GM11168 (cell line): Measurements from ENCODE around the gene ITPKB.

ENCODE experiments used
- in situ Hi-C: fragments of 300-500 bp; cut with MboI; formaldehyde crosslinking; loops from one replicate; pipeline ENCODE4 v1.12.0; 2022; ENCODE audit warnings: low sequenced_read_pairs; ENCODE audit not compliant: unreplicated experiment

Gene ITPKB

DNA sequence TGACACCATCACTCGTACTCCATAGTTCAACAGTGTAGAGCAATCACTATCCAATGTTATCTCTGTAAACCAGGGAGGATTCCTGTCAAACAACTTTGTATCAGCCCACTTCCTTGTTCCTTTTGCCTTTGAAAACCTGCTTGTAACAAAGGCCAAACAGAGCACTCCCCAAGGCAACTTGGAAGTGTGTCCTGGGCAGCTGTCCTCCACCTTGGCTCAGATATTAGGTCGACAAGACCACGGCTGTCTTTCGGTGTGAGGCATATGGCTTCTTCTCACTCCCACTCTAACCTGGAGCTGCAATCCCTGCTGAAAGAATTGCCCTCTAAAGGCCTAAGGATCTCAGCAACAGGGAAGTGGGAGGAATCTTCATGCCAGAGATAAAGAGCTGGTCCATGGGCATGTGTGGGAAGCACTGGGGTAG is 66.7 kb downstream of the ITPKB start:
- in situ Hi-C loops = no loop called here

GRCh38 chr1:226671277-226671676 is 67.8 kb downstream of the ITPKB start:
- in situ Hi-C loops = no loop called here

GRCh38 chr1:226670073-226670472 is 69.0 kb downstream of the ITPKB start:
- in situ Hi-C loops = no loop called here

DNA sequence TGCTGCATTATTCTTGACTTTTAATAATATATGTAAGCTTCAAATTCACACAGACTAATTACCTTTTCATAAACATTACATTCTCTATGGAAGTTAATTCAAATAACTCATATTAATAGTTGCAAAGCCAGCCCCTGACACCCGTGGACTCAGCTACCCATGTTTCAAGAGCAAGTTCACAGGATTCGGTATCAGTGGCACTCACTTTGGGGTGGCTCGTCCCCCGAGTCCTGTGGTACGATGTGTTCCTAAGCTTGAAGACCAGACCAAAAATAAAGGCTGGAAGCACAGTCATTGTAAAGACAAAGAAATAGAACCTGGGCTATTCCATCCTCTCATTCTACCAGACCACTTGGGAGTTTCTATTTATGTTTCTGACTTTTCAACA is 70.9 kb downstream of the ITPKB start:
- in situ Hi-C loops = no loop called here

- in situ Hi-C loops = no loop called here
Observed at GRCh38 chr1:226666692-226667091, 72.4 kb downstream of the ITPKB start.

DNA sequence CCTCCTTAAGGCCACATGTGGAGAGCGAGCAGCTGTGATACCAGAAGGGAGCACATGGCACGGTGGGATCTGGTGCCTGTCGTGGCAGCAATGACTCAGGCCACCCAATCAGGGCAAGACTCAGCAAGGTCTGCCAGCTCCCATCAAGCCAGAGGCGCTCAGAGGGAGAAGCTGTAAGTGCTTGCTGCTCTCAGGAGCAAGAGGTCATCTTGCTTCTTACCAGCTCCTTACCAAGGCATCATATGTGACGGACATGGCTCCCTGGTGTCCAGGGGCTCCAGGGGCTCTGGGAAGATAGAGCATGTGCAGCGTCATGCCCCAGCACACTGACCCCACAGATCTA is 72.9 kb downstream of the ITPKB start:
- in situ Hi-C loops = no loop called here

DNA sequence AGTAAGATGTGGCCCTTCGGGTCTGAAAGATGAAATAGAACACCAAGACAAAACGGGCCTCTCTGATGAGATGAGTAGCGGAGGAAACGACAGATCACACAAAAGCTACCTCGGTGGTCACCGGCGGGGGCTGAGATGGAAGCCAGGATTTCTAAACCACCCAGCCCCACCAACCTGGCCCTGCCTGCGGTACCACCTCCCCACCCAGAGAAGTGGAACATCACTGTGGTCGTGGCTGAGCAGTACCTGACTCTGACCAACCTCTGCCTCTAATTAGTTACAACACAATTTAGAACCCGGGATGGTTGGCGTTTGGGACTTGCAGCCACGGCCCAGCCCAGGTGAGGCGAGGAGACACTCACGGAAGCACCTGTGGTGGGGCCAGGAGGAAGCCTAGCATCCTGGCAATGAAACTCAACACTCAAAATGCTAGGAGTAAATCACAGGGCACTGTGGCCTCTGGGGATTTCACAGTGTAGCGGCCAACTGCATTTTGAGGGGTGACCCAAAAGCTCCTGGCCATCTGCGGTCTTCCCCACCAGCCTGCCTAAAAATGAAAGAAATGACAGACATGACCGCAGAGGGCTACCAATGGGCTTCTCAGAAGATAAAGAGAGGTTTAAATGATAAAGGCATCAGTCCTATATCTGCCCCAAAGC is 73.4 kb downstream of the ITPKB start:
- in situ Hi-C loops = no loop called here

GRCh38 chr1:226664413-226665101 is 74.5 kb downstream of the ITPKB start:
- in situ Hi-C loops = no loop called here

- in situ Hi-C loops = no loop called here
Observed at GRCh38 chr1:226663327-226663704, 75.8 kb downstream of the ITPKB start.

DNA sequence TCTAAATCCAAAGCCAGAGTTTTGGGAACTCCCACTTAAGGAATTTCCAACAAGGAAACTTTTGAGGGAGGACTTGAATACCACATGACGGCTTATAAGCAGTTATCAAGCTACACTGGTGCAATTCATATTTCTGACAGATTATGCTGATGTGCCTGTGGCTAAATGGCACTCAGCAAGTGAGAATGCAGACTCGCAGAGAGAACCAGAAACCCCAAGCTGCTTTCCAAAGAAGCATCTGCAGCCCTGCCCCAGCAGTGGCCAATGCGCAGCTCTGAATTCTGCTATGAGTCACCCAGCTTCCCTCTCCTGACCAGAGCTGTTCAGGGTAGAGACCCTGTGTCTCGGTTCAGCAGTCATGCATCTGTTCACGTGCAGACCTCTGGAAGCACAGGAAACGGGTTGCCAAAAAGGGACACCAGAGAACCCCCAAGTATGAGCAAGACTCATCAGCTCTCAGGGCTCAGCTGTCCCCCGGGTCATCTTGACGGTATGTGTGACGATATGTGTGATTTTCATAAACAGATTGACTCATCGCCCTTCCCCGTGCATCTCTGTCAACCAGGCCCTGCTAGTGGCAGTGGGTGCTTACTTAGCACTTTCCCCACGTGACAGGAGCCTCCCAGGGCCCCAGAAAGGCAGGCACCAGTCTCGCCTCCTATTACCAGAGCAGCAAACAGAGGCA is 76.3 kb downstream of the ITPKB start:
- in situ Hi-C loops = no loop called here

- in situ Hi-C loops = no loop called here
Observed at GRCh38 chr1:226661965-226662364, 77.1 kb downstream of the ITPKB start.

GRCh38 chr1:226661271-226661670 is 77.8 kb downstream of the ITPKB start:
- in situ Hi-C loops = no loop called here

GRCh38 chr1:226660410-226661182 is 78.5 kb downstream of the ITPKB start:
- in situ Hi-C loops = no loop called here

DNA sequence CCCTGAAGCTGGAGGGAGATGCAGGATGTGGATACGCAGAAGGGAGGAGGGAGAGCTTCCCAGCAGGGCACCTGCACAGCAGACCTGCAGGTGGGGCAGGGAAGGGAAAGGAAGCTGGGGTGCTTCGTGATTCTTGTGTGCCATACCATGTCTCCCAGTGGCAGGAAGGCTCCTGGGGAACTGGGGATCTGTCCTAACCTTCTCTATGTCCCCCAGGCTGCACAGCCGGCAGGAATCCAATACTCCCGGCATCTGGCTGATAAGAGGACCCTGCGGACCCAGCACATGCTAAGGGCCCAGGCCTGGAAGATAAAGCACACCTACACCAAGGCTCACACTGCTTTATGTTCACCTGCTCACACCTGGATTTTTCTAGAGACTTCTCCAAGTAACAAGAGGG is 79.4 kb downstream of the ITPKB start:
- in situ Hi-C loops = loop anchor here (10.0 kb wide), 1 partner anchor 75 kb away; the partner anchor contains the start of gene ITPKB

DNA sequence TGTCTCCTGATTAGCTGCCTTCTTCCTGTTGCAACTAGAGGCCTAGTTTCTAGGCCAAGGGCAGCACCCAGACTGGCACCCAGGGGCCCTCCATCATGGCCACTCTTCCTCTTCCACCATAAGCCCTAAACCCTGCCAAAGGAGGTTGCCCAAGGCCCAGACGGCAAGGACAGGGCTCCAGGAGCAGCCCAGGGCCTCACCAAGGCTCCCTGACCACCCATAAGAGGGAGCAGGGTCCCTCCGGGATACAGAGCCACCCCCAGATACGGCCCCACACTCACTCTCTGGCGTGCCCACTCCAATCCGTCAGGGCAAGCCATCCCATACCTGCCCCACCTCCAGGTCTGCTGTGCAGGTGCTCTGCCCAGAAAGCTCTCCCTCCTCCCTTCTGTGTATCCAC is 79.9 kb downstream of the ITPKB start:
- in situ Hi-C loops = loop anchor here (10.0 kb wide), 1 partner anchor 76 kb away; the partner anchor contains the start of gene ITPKB

GRCh38 chr1:226658546-226659125 is 80.4 kb downstream of the ITPKB start:
- in situ Hi-C loops = loop anchor here (10.0 kb wide), 1 partner anchor 76 kb away; the partner anchor contains the start of gene ITPKB

- in situ Hi-C loops = loop anchor here (10.0 kb wide), 1 partner anchor 77 kb away; the partner anchor contains the start of gene ITPKB
Observed at GRCh38 chr1:226657895-226658545, 81.1 kb downstream of the ITPKB start.

DNA sequence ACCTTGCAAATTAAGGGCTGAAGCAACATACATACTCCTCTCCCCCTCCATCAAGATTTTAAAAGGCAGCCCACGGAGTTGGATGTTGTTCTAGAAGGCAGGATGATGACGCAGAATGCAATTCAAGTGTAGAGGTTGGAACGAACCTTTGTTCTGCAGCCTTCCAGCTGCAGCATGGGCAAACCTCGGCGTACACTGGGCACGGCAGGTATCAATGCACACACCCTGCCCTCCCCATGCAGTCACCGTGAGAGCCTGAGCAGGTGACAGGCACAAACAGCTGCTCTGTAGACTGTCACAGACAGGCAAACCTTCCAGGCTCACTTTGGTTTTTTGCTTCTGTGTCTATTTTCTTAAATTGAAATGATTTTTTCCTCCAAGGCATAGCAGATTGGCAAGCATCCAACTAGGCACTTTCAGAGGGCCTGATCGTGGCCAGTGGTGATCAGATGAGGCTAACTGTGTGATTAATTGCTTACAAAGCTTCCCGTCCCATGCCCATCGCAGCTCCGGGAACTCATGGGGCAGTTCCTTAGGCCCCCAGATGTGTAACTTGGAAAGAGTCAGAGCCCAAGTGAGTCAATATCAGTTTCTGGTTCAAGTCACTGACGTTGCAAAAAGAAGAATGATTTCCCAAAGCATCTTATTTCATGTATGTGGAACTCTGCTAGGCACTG is 82.3 kb downstream of the ITPKB start:
- in situ Hi-C loops = loop anchor here (10.0 kb wide), 1 partner anchor 78 kb away; the partner anchor contains the start of gene ITPKB

GRCh38 chr1:226656201-226656600 is 82.9 kb downstream of the ITPKB start:
- in situ Hi-C loops = loop anchor here (10.0 kb wide), 1 partner anchor 79 kb away; the partner anchor contains the start of gene ITPKB
